WTC11 (cell line): Measurements from ENCODE around the gene KIAA1671.

Experiments used
- FOXP1 ChIP-seq: sonication (generic); formaldehyde crosslinking; IDR thresholded peaks from 2 replicates; pipeline ENCODE4 v1.8.0; 2022; ENCODE audit warnings: missing genetic modification reagents, mild to moderate bottlenecking, moderate library complexity, borderline replicate concordance
- JAZF1 ChIP-seq: fragments of 250-450 bp; sonication (Bioruptor Pico); IDR thresholded peaks from 2 replicates; pipeline ENCODE4 v1.9.0; 2021; ENCODE audit warnings: moderate library complexity, mild to moderate bottlenecking, inconsistent platforms
- ZNF232 ChIP-seq: sonication (generic); formaldehyde crosslinking; IDR thresholded peaks from 2 replicates; pipeline ENCODE4 v1.8.0; 2022; ENCODE audit warnings: mild to moderate bottlenecking, missing genetic modification reagents
- TF ChIP-seq, protein P1 (sequence below): fragments of 200-600 bp; IDR thresholded peaks from 2 replicates; pipeline ENCODE4 v1.8.0; 2022; ENCODE audit warnings: antibody characterized with exemption

DNA sequence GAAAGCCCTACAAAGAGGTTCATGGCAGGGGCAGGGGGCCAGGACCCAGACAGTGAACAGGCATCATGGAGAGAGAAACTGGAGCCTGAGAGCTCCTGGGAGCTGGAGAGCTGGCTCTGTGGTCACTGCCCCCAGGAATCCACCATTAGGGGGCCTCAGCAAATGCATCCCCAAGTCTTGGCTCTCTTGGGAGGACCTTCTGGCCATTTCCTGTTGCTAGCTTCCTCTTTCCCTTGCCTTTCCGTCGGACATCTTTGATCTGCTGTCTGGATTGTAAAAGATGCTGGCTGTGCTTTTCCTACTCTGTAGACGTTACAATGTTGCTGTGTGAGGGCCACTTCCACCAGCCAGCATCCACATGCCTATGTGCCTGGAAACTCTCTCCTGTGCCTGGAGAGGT, 259.8 kb downstream of the KIAA1671 start:
- no peak for TF ChIP-seq ZNF232
- TF ChIP-seq FOXP1 (CRISPR knock-in tag) = no peak
- TF ChIP-seq, protein P1, sequence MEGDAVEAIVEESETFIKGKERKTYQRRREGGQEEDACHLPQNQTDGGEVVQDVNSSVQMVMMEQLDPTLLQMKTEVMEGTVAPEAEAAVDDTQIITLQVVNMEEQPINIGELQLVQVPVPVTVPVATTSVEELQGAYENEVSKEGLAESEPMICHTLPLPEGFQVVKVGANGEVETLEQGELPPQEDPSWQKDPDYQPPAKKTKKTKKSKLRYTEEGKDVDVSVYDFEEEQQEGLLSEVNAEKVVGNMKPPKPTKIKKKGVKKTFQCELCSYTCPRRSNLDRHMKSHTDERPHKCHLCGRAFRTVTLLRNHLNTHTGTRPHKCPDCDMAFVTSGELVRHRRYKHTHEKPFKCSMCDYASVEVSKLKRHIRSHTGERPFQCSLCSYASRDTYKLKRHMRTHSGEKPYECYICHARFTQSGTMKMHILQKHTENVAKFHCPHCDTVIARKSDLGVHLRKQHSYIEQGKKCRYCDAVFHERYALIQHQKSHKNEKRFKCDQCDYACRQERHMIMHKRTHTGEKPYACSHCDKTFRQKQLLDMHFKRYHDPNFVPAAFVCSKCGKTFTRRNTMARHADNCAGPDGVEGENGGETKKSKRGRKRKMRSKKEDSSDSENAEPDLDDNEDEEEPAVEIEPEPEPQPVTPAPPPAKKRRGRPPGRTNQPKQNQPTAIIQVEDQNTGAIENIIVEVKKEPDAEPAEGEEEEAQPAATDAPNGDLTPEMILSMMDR = no peak
- TF ChIP-seq JAZF1 = no peak
